Measurements from ENCODE around the gene SNX25. TPM values are rescaled to one million over a fixed set of nuclear protein-coding genes. Genes with fewer than 3 reads are reported as not detected.

SNX25 gene
- total RNA-seq, 6 donors from 2014 or later: 62.9 to 178 (median 123) TPM

DNA sequence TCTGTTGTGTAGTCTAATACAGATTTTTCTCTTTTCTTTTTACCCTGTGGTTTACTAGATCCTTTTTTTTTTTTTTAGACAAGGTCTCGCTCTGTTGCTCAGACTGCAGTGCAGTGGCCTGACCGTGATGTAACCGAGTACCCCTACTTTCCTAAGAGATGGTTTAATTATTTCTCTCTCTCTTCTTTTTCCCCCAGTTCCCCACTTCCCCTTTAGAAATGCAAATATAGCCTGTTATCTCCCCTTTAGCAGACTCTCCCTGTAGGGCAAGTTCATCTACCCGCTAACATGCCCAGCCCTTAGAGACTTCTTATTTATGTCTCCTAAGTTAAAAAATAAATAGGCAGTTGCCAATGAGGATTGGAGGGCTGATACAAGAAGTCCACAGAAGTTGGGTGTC is 4.5 kb downstream of the SNX25 start:
- peaks cover 0 to 3% (median 0%) of the 10 kb centered on the region in 4 donors for H3K27me3 ChIP-seq
- ATAC-seq (ENCODE audit: low FRiP score in 2 of 2) (no peak), DNase-seq (no peak)
- no peaks in the 10 kb centered on the region for H3K9me3 ChIP-seq
- 73 to 79% methylated on average over 4 of the region's 4 CpGs for WGBS, 2 donors
- no peak overlapping the region for H3K4me3 ChIP-seq
- H3K4me1 ChIP-seq: peaks cover 3 to 11% (median 7%) of the 10 kb centered on the region in 4 donors
- no peaks in the 10 kb centered on the region for H3K36me3 ChIP-seq
- no peak overlapping the region for H3K27ac ChIP-seq
- TF ChIP-seq, protein P1, sequence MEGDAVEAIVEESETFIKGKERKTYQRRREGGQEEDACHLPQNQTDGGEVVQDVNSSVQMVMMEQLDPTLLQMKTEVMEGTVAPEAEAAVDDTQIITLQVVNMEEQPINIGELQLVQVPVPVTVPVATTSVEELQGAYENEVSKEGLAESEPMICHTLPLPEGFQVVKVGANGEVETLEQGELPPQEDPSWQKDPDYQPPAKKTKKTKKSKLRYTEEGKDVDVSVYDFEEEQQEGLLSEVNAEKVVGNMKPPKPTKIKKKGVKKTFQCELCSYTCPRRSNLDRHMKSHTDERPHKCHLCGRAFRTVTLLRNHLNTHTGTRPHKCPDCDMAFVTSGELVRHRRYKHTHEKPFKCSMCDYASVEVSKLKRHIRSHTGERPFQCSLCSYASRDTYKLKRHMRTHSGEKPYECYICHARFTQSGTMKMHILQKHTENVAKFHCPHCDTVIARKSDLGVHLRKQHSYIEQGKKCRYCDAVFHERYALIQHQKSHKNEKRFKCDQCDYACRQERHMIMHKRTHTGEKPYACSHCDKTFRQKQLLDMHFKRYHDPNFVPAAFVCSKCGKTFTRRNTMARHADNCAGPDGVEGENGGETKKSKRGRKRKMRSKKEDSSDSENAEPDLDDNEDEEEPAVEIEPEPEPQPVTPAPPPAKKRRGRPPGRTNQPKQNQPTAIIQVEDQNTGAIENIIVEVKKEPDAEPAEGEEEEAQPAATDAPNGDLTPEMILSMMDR (IDR thresholded peaks at IDR 0.05): no peak
- no peak for TF ChIP-seq EP300 (IDR thresholded peaks at IDR 0.05)

DNA sequence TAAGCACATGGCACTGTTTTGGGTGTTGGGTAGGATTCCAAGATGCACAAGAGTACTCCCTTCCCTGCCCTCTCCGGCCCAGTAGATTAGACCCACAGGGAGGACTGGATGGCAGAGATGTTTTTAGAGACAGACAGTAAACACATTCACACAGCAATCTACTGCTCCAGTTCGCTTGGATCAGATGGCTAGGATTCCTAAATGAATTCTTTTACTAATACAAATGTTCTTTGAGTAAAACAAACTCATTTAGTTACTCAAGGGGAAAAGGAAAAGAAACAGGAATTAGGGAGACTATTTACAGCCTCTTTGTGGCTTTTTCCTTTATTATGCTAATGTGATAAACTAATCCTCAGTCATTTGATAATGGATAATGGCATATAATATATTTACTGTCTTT is 5.9 kb downstream of the SNX25 start:
- no peak overlapping the region for H3K27ac ChIP-seq
- H3K36me3 ChIP-seq: no peaks in the 10 kb centered on the region
- TF ChIP-seq EP300 (IDR thresholded peaks at IDR 0.05) (no peak), POLR2AphosphoS5 (IDR thresholded peaks at IDR 0.05) (no peak), POLR2A (IDR thresholded peaks at IDR 0.05) (no peak)
- TF ChIP-seq, protein P1 (IDR thresholded peaks at IDR 0.05): no peak
- peaks cover 0 to 15% (median 6%) of the 10 kb centered on the region in 4 donors for H3K4me1 ChIP-seq
- WGBS, 2 donors: 68 to 74% methylated on average over 2 of the region's 2 CpGs
- no peak for DNase-seq
- no peaks in the 10 kb centered on the region for H3K9me3 ChIP-seq
- no peak for ATAC-seq (ENCODE audit: low FRiP score in 2 of 2)
- no peaks in the 10 kb centered on the region for H3K27me3 ChIP-seq
- H3K4me3 ChIP-seq: no peak overlapping the region

DNA sequence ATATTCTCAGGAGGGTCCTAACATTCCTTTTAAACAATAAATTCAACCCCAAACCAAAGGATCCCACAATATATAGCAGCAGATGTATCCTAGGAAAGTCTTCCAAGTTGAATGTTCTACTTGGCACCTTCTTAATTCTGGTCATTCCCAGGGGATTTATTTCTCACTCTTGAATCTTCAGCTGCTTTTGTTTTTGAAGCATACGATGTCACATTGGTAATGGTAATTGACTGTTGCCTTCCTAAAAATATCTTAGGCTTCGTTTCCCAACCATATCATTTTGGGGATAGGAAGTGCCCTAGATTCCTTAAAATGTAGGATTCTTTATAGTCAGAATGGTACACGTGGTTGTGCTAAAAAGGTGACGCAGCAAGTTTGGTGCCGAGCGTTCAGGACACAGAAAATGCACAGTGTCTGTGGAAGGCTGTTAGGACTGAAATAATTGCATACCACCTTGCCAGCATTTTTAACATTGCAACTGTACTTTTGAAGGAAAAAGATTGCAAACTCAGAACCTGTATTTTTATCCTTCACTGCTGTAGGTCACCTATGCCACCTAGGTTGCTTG is 8.1 kb downstream of the SNX25 start:
- no peak for ATAC-seq (ENCODE audit: low FRiP score in 2 of 2)

DNA sequence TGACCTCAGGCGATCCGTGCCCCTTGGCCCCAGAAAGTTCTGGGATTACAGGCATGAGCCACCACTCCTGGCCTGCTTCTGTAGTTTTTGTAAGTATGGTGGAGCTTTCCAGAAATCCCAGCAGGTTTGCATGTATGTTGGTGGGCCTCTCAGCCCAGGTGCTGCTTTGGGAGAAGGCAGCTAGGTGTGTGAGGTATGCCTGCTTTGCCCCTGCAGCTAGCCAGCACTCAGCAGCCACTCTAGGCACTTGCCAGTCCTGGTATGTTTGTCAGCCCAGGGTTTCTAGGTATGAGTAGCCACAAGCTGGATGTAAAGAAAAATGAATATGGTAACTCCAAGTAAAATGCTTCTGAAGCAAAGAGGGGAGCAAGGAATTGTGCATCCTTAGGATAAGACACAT is 8.9 kb downstream of the SNX25 start:
- H3K9me3 ChIP-seq: no peaks in the 10 kb centered on the region
- H3K27me3 ChIP-seq: no peaks in the 10 kb centered on the region
- peaks cover 2 to 23% (median 6%) of the 10 kb centered on the region in 4 donors for H3K4me1 ChIP-seq
- no peak for ATAC-seq (ENCODE audit: low FRiP score in 2 of 2)
- no peak for TF ChIP-seq POLR2AphosphoS5 (IDR thresholded peaks at IDR 0.05)
- TF ChIP-seq, protein P1 (IDR thresholded peaks at IDR 0.05): no peak
- no peak for TF ChIP-seq EP300 (IDR thresholded peaks at IDR 0.05)
- TF ChIP-seq POLR2A (IDR thresholded peaks at IDR 0.05): no peak
- WGBS, 2 donors: 90 to 100% methylated on average over 2 of the region's 2 CpGs
- no peak overlapping the region for H3K4me3 ChIP-seq
- no peak overlapping the region for H3K27ac ChIP-seq
- DNase-seq: no peak
- H3K36me3 ChIP-seq: no peaks in the 10 kb centered on the region

More for the DNA sequence above, 8.1 kb downstream of the SNX25 start:
- Histone ChIP-seq H3K4me1 (peaks cover 2 to 23% (median 6%) of the 10 kb centered on the region in 4 donors), H3K9me3 (no peaks in the 10 kb centered on the region), H3K36me3 (no peaks in the 10 kb centered on the region), H3K4me3 (no peak overlapping the region), H3K27me3 (no peaks in the 10 kb centered on the region), H3K27ac (no peak overlapping the region)
- TF ChIP-seq EP300 (IDR thresholded peaks at IDR 0.05): no peak
- no peak for TF ChIP-seq POLR2A (IDR thresholded peaks at IDR 0.05)
- TF ChIP-seq, protein P1 (IDR thresholded peaks at IDR 0.05): no peak
- no peak for TF ChIP-seq POLR2AphosphoS5 (IDR thresholded peaks at IDR 0.05)
- WGBS, 2 donors: 73 to 81% methylated on average over 6 of the region's 6 CpGs
- no peak for DNase-seq
